ENCODE results near the gene CACNA2D3.

The CACNA2D3 gene

DNA sequence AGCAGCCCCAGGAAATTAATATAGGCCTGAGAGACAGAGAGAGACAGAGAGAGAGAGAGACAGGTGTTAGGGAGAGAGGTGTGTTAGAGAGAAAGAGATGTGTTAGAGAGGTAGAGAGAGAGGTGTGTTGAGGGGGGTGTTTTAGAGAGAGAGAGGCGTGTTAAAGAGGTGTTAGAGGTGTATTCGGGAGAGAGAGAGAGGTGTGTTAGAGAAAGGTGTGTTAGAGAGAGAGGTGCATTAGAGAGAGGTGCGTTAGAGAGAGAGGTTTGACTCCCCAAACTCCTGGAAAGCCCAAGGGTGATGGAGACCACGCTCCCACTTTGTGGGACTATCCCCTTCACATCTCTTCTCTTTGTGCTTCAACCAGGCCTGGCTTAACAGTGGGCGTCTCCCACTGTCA lies 95.5 kb downstream of the CACNA2D3 start:
- no peak for DNase-seq

- DNase-seq, result no peak
Observed at GRCh38 chr3:54222316-54222715, 100.0 kb downstream of the CACNA2D3 start.

- DNase-seq, result no peak
Observed at GRCh38 chr3:54223063-54223462, 100.7 kb downstream of the CACNA2D3 start.

GRCh38 chr3:54225841-54226528 lies 103.6 kb downstream of the CACNA2D3 start:
- no peak for DNase-seq

DNA sequence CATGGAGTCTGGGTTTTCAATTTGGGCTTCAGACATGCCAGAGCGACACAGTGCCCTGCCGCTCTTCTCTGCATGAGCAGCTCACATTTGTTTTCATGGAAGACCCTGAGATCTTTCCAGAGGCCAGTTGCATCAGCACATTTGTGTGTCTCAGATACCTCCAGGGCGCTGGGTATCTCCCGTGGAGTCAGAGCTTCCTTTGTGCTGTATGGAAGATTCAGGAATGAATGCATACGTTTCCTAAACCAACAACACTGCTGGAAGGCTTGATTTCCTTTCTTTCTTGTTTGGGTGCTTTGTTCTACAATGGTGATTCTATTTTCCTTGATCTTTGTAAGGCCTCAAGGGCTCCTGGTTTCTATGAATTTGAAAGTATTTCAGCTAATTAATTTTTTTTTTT lies 106.5 kb downstream of the CACNA2D3 start:
- DNase-seq, result no peak

- no peak for DNase-seq
Observed at GRCh38 chr3:54232618-54233017, 110.3 kb downstream of the CACNA2D3 start.

- no peak for DNase-seq
Observed at GRCh38 chr3:54235998-54236397, 113.6 kb downstream of the CACNA2D3 start.

- no peak for DNase-seq
Observed at GRCh38 chr3:54237109-54237508, 114.8 kb downstream of the CACNA2D3 start.

DNA sequence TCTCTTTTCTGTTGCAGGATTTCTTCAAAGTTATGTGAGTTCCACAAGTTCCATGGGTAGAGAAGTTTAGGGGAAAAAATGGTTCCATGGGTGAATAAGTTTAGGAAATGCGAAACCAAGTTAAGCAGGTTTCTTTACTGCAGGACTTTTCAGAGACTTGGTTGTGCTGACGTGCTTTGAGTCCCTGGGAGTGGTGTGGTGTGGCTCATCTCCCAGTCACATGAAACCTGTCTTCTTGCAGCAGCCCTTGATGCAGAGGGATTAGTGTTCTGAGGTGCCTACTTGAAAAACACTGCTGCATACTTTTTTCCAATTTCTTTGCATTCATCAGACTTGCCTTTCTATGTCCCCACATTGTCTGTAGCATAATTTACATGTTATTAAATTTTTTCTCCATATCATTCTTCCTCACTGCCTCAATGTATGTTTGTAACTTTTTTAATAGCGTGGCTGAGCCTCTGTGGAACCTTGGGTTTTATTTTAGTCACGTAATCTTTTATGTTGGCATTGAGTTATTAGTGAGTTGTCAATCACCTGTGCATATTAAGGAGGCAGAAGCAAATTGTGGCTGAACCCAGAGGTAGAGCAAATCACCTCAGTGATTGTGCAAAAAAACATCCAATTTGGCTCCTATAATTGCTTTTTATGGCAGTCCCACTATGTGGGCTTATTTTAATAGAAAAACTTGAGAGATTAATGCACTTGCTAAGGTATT lies 115.6 kb downstream of the CACNA2D3 start:
- no peak for DNase-seq

DNA sequence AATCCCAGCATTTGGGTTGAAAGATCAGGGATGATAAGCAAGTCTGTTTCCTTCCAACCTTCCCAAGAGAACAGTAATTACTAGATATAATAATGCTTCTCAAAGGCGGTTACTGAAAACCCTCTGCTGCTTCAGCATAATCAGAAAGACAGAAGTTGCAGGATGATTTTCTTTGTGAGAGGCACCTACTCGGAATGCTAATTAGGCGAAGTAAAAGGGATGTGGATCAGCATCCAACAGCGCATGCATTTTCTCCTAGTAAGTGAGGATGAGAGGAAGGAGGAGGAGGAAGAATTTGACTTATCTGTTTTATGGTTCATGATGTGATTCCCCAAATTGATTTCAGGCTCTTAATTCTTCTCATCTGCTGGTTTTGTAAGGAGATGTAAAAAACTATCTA lies 118.0 kb downstream of the CACNA2D3 start:
- DNase-seq, result no peak

DNA sequence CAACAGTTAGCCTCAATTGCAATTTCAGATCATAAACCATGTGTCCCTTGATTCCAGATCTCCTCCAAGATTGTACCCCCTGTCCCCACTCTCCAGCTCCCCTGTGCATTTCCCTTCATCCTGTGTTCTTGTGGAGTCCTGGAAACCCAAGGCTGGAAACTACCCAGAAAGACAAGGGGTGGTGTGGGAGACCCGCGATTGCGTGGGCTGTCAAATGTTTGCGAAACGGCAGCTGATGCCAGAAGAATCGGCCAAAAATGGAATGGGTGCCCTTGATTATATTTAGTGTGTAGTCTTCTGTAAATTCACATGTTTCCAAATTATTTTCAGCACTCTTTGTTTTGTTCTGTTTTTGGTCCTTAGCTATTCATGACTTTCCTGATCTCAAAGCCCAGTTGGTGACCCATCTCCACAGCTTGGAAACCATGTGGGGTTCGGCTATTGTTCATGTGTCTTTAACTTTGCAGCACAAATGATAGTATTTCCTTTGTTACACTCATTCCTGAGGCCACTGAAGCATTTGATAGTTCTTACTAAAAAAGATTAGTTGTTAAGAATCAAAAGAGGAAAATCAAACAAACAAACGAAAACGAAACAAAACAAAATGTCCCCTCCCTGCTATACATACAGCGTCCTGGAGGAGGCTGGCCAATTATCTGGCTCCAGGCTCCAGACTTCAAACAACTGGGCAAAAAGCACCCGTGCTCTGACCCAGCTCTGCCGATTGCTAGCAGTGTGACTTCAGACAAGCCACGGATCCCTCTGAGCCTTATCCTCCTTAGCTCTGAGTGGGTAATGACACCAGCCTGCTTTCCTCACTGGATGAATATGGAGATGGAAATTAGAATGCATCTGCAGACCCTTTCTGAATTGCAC lies 120.9 kb downstream of the CACNA2D3 start:
- DNase-seq, result no peak

DNA sequence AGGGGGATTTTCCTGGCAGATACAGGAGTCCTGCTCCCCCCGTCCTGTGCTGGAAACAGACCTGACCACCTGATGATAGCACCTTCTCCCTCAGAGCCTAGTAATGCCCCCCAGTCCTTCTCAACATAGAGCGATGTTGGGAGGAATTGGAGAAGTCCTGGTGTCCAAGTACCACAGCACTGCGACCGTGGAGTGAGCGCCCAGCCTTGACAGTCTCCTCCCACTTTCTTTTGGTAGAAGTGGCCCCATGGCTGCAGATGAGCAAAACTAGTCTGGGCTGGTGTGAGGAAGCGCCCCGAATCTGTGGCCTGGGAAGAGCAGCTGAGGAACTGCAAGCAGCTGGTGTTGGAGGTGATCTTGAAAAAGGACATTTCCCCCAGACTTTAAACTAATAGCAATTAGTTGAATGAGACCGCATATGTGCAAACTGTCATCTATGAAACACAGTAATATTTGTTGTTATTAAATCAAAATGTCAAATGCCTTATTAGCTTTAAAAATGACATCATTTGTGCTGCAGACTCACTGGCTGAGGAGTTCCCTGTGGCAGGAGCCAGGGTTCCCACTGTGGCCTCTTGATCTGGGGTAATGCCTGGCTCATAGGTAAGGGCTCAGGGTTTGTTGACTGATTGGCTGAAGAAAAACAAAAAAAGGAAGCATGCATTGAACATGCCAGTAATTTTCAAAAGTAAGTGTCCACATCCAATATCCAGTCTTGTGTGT lies 121.8 kb downstream of the CACNA2D3 start:
- no peak for DNase-seq

- no peak for DNase-seq
Observed at GRCh38 chr3:54251705-54252104, 129.4 kb downstream of the CACNA2D3 start.

DNA sequence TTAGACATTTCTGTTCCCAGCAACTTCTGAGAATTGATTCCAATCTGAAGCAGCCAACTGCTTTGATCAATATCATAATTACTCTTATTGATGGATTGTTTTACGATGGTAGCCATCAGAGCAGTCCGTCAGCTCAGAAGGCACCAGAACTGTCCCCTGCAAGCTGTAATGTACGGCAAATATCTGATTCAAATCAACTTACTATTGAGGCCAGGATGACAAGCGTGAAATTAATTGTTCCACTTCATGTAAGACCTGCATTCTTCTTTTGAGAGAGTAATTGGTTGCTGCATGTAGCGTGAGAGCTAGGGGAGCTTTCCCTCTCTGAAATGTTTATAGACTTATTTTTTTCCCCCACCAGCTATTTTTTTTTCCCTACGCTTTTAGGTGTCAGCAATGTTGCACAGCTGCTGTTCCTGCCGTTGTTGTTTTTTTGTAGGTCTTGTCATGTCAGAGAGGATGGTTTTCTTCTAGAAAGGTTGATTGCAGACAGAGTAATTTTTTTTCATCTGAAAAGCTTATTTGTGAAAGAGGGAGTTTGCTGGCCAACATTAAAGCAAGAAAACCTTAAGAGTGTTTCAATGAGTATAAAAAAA lies 134.9 kb downstream of the CACNA2D3 start:
- no peak for DNase-seq

DNA sequence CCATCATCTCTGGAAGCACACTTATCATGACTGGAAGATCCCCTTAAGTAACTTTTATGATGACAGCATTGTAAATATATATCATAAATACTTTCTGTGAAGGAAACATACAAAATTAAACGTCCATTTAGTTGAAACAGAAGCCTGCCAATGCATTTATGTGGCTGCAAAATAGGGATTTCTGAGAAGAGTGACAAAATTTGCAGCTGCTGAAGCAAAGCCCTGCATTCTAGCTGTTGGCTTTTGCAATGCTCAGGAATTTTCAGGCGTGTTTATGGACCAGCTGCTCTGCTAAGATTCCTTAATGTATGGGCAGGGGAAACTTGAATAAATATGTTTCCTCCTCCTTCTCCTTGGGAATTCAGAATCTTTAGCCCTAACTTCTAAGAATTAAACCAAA lies 137.3 kb downstream of the CACNA2D3 start:
- no peak for DNase-seq

GRCh38 chr3:54261141-54261540 lies 138.8 kb downstream of the CACNA2D3 start:
- DNase-seq, result no peak

DNA sequence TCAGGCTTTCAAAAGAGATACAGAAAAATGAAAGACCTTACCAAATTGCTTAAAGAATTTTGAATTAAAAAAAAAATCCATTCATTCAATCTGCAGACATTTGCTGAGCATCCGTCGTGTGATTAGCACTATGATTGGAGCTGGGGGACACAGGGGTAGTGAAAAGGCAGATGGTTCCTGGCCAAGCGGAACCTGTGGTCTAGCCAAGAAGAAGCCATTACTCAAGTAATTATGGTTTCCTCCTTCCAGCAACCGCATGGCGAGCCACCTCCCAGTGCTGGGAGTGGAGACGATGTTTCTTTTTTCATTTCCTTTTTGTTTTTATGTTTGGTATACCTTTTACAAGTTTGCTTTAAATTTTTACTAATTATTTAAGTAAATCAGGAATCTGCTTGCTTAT lies 140.2 kb downstream of the CACNA2D3 start:
- DNase-seq, result no peak

- no peak for DNase-seq
Observed at GRCh38 chr3:54262946-54263345, 140.6 kb downstream of the CACNA2D3 start.

GRCh38 chr3:54264050-54264449 lies 141.7 kb downstream of the CACNA2D3 start:
- DNase-seq, result no peak

- DNase-seq, result no peak
Observed at GRCh38 chr3:54270816-54271526, 148.6 kb downstream of the CACNA2D3 start.

DNA sequence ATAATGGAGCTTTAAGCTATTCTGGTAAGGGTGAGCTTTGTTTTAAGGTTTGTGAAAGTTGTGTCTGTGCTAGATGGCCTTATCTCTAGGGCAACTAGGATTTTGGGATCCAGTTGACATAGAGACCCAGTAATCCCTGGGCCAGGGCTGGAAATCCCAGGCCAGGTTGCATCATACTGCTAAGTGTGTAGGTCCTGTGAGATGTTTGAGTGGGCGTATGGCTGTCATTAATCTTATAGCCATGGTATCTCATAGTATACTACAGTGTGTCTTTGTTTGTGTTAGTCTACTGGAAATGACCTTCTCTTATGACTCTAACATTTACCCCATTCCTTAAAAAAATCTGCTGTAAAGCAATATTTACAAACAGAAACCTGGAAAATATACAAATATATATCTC lies 151.4 kb downstream of the CACNA2D3 start:
- DNase-seq, result no peak

DNA sequence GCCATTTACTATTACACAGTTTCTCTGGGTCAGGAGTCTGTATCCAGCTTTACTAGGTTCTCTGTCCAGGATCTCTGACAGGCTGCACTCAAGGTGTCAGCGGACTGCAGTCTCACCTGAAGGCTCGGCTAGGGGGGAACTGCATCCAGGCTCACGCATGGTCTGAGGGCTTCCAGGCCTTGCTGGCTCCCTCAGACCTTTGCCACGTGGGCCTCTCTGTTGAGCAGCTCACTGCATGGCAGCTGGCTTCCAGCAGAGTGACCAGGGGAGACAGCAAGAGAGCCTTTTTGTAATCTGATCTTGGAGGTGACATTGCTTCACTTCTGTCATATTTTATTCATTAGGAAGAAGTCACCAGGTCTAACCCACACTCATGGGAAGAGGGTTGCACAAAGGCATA lies 152.3 kb downstream of the CACNA2D3 start:
- DNase-seq, result no peak

Data from fibroblast of skin of back (primary cell).